A549 (cell line): ENCODE results near the gene TSNAXIP1.
A peak's percentile ranks its signal among the peaks of the same experiment; 100 is the strongest.

Source experiments
- CHD2 ChIP-seq: fragments of 150-350 bp; IDR thresholded peaks from 2 replicates; pipeline ENCODE4 v1.6.1; 2014; ENCODE audit warnings: low read length; ENCODE audit not compliant: partially characterized antibody
- CHD4 ChIP-seq: fragments of 200-600 bp; sonication (generic); IDR thresholded peaks from 2 replicates; pipeline ENCODE4 v1.6.1; 2016; ENCODE audit warnings: antibody characterized with exemption, mild to moderate bottlenecking, borderline replicate concordance
- EP300 ChIP-seq, 2 experiments: fragments of >200 bp; sonication (Bioruptor Twin); formaldehyde crosslinking; IDR thresholded peaks; 2 replicates in 1 of 2; 3 replicates in 1 of 2; pipeline ENCODE4 v1.6.1; 2016 to 2017
- KDM1A ChIP-seq: fragments of 200-600 bp; sonication (generic); IDR thresholded peaks from 2 replicates; pipeline ENCODE4 v1.6.1; 2016; ENCODE audit warnings: low read depth, mild to moderate bottlenecking
- NFE2L2 ChIP-seq: fragments of 150-350 bp; conservative IDR thresholded peaks from 2 replicates; pipeline ENCODE4 v1.6.1; 2014; ENCODE audit warnings: low read length
- POLR2A ChIP-seq: IDR thresholded peaks from 2 replicates; pipeline ENCODE4 v1.6.1; 2012; ENCODE audit warnings: mild to moderate bottlenecking, low read length
- RAD21 ChIP-seq, 2 experiments: fragments of >200 bp in 1 of 2; sonication (Bioruptor Twin) in 1 of 2; formaldehyde crosslinking in 1 of 2; IDR thresholded peaks in 1 of 2; conservative IDR thresholded peaks in 1 of 2; 2 replicates in 1 of 2; 3 replicates in 1 of 2; pipeline ENCODE4 v1.6.1; 2012 to 2018; ENCODE audit warnings: inconsistent platforms in 1 of 2
- RARB ChIP-seq: fragments of 250-450 bp; sonication (Bioruptor Pico); IDR thresholded peaks from 2 replicates; pipeline ENCODE4 v1.8.0; 2021; ENCODE audit warnings: mild to moderate bottlenecking, moderate library complexity
- SMC3 ChIP-seq: fragments of >200 bp; sonication (Bioruptor Twin); formaldehyde crosslinking; IDR thresholded peaks from 3 replicates; pipeline ENCODE4 v1.6.1; 2018; ENCODE audit warnings: inconsistent platforms
- TF ChIP-seq, protein P1 (sequence below): fragments of >200 bp; sonication (Bioruptor Twin); formaldehyde crosslinking; IDR thresholded peaks from 3 replicates; pipeline ENCODE4 v1.5.1; 2016
- TF ChIP-seq, protein P2 (sequence below): fragments of 200-600 bp; sonication (generic); IDR thresholded peaks from 2 replicates; pipeline ENCODE4 v1.6.1; 2016; ENCODE audit warnings: antibody characterized with exemption, mild to moderate bottlenecking, moderate library complexity

DNA sequence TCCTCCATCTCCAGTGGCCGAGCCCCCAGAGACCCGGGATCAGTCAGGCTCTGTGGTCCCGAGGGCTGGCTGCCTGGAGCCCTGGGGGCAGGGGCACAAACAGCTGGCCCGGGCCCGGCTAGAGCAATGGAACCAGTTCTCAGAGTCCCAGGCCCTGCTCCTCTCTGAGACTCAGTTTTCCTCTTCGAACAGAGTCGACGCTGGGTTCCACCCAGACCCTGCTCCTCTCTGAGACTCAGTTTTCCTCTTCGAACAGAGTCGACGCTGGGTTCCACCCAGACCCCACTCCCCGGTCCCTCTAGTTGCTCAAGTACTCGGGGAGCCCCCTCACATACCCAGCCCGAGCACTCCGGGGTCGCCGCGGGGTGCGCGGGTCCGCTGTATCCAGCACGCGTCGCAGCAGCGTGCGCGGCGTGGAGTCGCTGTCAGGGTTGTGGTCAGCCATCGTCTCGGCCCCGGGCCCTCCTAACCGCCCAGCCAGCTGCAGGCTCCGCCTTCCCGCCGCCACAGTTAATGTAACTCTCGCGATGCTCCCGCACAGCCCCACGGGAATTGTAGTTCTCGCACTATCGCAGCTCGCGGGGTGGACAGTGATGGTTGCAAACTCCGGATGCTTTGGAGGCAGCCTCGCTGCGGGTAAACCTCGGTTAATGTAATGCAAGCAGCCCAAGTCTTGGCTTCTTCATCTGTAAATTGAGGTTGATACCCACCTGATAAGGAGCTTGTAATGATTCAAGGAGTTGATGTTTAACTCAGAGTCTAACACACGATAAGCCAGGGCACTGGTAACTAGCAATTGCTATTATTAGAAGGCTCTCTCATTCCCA lies 26.9 kb downstream of the TSNAXIP1 start:
- TF ChIP-seq POLR2A: peak; percentile 76
- TF ChIP-seq, protein P1, sequence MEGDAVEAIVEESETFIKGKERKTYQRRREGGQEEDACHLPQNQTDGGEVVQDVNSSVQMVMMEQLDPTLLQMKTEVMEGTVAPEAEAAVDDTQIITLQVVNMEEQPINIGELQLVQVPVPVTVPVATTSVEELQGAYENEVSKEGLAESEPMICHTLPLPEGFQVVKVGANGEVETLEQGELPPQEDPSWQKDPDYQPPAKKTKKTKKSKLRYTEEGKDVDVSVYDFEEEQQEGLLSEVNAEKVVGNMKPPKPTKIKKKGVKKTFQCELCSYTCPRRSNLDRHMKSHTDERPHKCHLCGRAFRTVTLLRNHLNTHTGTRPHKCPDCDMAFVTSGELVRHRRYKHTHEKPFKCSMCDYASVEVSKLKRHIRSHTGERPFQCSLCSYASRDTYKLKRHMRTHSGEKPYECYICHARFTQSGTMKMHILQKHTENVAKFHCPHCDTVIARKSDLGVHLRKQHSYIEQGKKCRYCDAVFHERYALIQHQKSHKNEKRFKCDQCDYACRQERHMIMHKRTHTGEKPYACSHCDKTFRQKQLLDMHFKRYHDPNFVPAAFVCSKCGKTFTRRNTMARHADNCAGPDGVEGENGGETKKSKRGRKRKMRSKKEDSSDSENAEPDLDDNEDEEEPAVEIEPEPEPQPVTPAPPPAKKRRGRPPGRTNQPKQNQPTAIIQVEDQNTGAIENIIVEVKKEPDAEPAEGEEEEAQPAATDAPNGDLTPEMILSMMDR: no peak
- no peak for TF ChIP-seq SMC3
- TF ChIP-seq, protein P2, sequence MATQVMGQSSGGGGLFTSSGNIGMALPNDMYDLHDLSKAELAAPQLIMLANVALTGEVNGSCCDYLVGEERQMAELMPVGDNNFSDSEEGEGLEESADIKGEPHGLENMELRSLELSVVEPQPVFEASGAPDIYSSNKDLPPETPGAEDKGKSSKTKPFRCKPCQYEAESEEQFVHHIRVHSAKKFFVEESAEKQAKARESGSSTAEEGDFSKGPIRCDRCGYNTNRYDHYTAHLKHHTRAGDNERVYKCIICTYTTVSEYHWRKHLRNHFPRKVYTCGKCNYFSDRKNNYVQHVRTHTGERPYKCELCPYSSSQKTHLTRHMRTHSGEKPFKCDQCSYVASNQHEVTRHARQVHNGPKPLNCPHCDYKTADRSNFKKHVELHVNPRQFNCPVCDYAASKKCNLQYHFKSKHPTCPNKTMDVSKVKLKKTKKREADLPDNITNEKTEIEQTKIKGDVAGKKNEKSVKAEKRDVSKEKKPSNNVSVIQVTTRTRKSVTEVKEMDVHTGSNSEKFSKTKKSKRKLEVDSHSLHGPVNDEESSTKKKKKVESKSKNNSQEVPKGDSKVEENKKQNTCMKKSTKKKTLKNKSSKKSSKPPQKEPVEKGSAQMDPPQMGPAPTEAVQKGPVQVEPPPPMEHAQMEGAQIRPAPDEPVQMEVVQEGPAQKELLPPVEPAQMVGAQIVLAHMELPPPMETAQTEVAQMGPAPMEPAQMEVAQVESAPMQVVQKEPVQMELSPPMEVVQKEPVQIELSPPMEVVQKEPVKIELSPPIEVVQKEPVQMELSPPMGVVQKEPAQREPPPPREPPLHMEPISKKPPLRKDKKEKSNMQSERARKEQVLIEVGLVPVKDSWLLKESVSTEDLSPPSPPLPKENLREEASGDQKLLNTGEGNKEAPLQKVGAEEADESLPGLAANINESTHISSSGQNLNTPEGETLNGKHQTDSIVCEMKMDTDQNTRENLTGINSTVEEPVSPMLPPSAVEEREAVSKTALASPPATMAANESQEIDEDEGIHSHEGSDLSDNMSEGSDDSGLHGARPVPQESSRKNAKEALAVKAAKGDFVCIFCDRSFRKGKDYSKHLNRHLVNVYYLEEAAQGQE: peak; percentile 96
- TF ChIP-seq CHD4: no peak
- TF ChIP-seq NFE2L2: no peak
- TF ChIP-seq RARB (CRISPR knock-in tag): no peak
- no peak for TF ChIP-seq RAD21 (conservative IDR thresholded peaks at IDR 0.05 in 1 of 2, IDR thresholded peaks at IDR 0.05 in 1 of 2)
- peak; percentile 98 for TF ChIP-seq CHD2
- TF ChIP-seq EP300 (IDR thresholded peaks at IDR 0.05): no peak
- TF ChIP-seq KDM1A: no peak
